H7 (cell line): ENCODE data around the gene U2SURP. TPM values are rescaled to one million over a fixed set of nuclear protein-coding genes. Genes with fewer than 3 reads are reported as not detected.
"Not testable (repeated sequence)": the region's sequence is repeated elsewhere in the genome, so short reads cannot be mapped to it uniquely, and the experiment has no call there.

Source experiments
- DNase-seq: peaks from one replicate; pipeline ENCODE4 v3.0.0; 2012
- H3K27me3 ChIP-seq: 2 replicates; pipeline ENCODE4 v1.6.0; 2011; ENCODE audit warnings: mild to moderate bottlenecking, low read length; ENCODE audit not compliant: control insufficient read depth, insufficient read depth
- H3K36me3 ChIP-seq: replicated peaks from 2 replicates; pipeline ENCODE4 v1.5.1; 2011; ENCODE audit warnings: low read length; ENCODE audit not compliant: control insufficient read depth, insufficient read depth
- H3K4me3 ChIP-seq: 2 replicates; pipeline ENCODE4 v1.5.1; 2011; ENCODE audit warnings: low read depth, mild to moderate bottlenecking, control low read depth, low read length, moderate library complexity; ENCODE audit not compliant: insufficient read depth
- total RNA-seq: library from RNA; depleted of rRNA; stranded (reverse); fragments of >200 nt; shearing (Covaris generic); gene quantifications from 2 replicates; pipeline ENCODE4 v1.2.3, GENCODE V29; 2014

U2SURP gene
- total RNA-seq, 1 experiment from 2014 or later: 110 TPM

- Histone ChIP-seq H3K4me3 (no peak overlapping the region), H3K27me3 (no peaks in the 10 kb centered on the region), H3K36me3 (peaks cover 14% of the 10 kb centered on the region)
- DNase-seq: no peak
Observed at GRCh38 chr3:143016321-143016972, 15.1 kb downstream of the U2SURP start.

- Histone ChIP-seq H3K4me3 (no peak overlapping the region), H3K36me3 (peaks cover 15% of the 10 kb centered on the region), H3K27me3 (no peaks in the 10 kb centered on the region)
- no peak for DNase-seq
Observed at GRCh38 chr3:143024351-143024960, 23.1 kb downstream of the U2SURP start.

- Histone ChIP-seq H3K4me3 (no peak overlapping the region), H3K27me3 (no peaks in the 10 kb centered on the region), H3K36me3 (peaks cover 18% of the 10 kb centered on the region)
- DNase-seq: no peak
Observed at GRCh38 chr3:143031327-143031726, 30.0 kb downstream of the U2SURP start.

- DNase-seq, H3K4me3 ChIP-seq, H3K27me3 ChIP-seq: not testable (repeated sequence)
- peaks cover 22% of the 10 kb centered on the region for H3K36me3 ChIP-seq
Observed at GRCh38 chr3:143031796-143032387, 30.5 kb downstream of the U2SURP start.

- Histone ChIP-seq H3K36me3 (peaks cover 12% of the 10 kb centered on the region), H3K27me3 (no peaks in the 10 kb centered on the region), H3K4me3 (no peak overlapping the region)
- DNase-seq: no peak
Observed at GRCh38 chr3:143035466-143036211, 34.3 kb downstream of the U2SURP start.

GRCh38 chr3:143036557-143036956 is 35.2 kb downstream of the U2SURP start:
- Histone ChIP-seq H3K27me3 (no peaks in the 10 kb centered on the region), H3K4me3 (no peak overlapping the region), H3K36me3 (peaks cover 12% of the 10 kb centered on the region)
- DNase-seq: no peak

GRCh38 chr3:143037867-143038266 is 36.5 kb downstream of the U2SURP start:
- H3K4me3 ChIP-seq: no peak overlapping the region
- peaks cover 10% of the 10 kb centered on the region for H3K36me3 ChIP-seq
- no peak for DNase-seq

GRCh38 chr3:143040261-143040879 is 39.0 kb downstream of the U2SURP start:
- no peak for DNase-seq
- Histone ChIP-seq H3K36me3 (peaks cover 19% of the 10 kb centered on the region), H3K27me3 (no peaks in the 10 kb centered on the region), H3K4me3 (no peak overlapping the region)

More at GRCh38 chr3:143037867-143038266, 36.5 kb downstream of the U2SURP start:
- H3K27me3 ChIP-seq: no peaks in the 10 kb centered on the region

- Histone ChIP-seq H3K4me3 (no peak overlapping the region), H3K27me3 (no peaks in the 10 kb centered on the region), H3K36me3 (peaks cover 18% of the 10 kb centered on the region)
- no peak for DNase-seq
Observed at GRCh38 chr3:143041903-143042302, 40.5 kb downstream of the U2SURP start.

GRCh38 chr3:143045639-143046038 is 44.3 kb downstream of the U2SURP start:
- Histone ChIP-seq H3K36me3 (peaks cover 20% of the 10 kb centered on the region), H3K4me3 (no peak overlapping the region), H3K27me3 (no peaks in the 10 kb centered on the region)
- no peak for DNase-seq

GRCh38 chr3:143046075-143046474 is 44.7 kb downstream of the U2SURP start:
- not testable (repeated sequence) for DNase-seq, H3K4me3 ChIP-seq, H3K27me3 ChIP-seq
- H3K36me3 ChIP-seq: peaks cover 20% of the 10 kb centered on the region

GRCh38 chr3:143054011-143054410 is 52.6 kb downstream of the U2SURP start:
- peaks cover 15% of the 10 kb centered on the region for H3K36me3 ChIP-seq
- H3K4me3 ChIP-seq: no peak overlapping the region
- no peak for DNase-seq
- H3K27me3 ChIP-seq: no peaks in the 10 kb centered on the region

GRCh38 chr3:143056372-143056771 is 55.0 kb downstream of the U2SURP start:
- Histone ChIP-seq H3K27me3 (no peaks in the 10 kb centered on the region), H3K4me3 (no peak overlapping the region), H3K36me3 (peaks cover 10% of the 10 kb centered on the region)
- DNase-seq: no peak

GRCh38 chr3:143060906-143061305 is 59.5 kb downstream of the U2SURP start:
- DNase-seq: no peak
- 0 out of 2 replicates have a peak, but pooled peaks cover 1% of the 10 kb centered on the region for H3K36me3 ChIP-seq

More at GRCh38 chr3:143060906-143061305, 59.5 kb downstream of the U2SURP start:
- no peaks in the 10 kb centered on the region for H3K27me3 ChIP-seq
- no peak overlapping the region for H3K4me3 ChIP-seq
